Measurements from ENCODE around the gene METAP1.

DNA sequence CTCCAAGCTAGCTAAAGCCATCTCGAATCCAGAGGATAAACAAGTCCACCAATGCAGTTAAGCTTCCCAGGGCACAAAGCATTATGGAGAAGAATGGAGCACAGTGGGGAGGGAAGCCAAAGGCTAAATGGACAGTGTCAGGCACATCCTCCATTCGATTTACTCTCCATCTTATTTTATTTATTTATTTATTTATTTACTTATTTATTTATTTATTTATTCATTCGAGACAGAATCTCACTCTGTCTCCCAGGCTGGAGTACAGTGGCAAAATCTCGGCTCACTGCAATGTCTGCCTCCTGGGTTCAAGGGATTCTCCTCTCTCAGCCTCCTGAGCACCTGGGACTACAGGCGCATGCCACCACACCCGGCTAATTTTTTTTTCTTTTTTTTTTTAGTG lies 40.3 kb upstream of the METAP1 start:
- no peak for TF ChIP-seq CTCF (conservative IDR thresholded peaks at IDR 0.05; ENCODE audit: low read depth, low read length)
- no peak for TF ChIP-seq EZH2 (IDR thresholded peaks at IDR 0.05; ENCODE audit: borderline replicate concordance, low read depth, low read length, poor library complexity, severe bottlenecking)

Data from A673 (cell line).